Midbrain (tissue), 1 donor: ENCODE data around the gene ZNF524.

Experiments used
- DNase-seq: peaks from one replicate; lab custom pipeline; 2025; lab: John Stamatoyannopoulos, UW

Gene ZNF524

GRCh38 chr19:55602104-55603001, 2.3 kb downstream of the ZNF524 start:
- no peak for DNase-seq

- DNase-seq: no peak
These were observed 3.0 kb downstream of the ZNF524 start for GRCh38 chr19:55603115-55603514.

- no peak for DNase-seq
These were observed 3.6 kb downstream of the ZNF524 start for GRCh38 chr19:55603581-55604292.

- peak; percentile 93 for DNase-seq
These were observed 5.1 kb downstream of the ZNF524 start for GRCh38 chr19:55605207-55605636.

GRCh38 chr19:55605637-55606470, 5.8 kb downstream of the ZNF524 start, which contains the start of gene ZNF865:
TSS of gene ZNF865 (plus strand) at chr19:55605647. CDS start at chr19:55613619, 7,972 bp downstream.
- DNase-seq: peak; percentile 62

- no peak for DNase-seq
These were observed 6.3 kb downstream of the ZNF524 start for GRCh38 chr19:55606471-55606787.

GRCh38 chr19:55606817-55607216, 6.7 kb downstream of the ZNF524 start:
- no peak for DNase-seq

- no peak for DNase-seq
These were observed 9.2 kb downstream of the ZNF524 start for GRCh38 chr19:55609326-55609725.

- DNase-seq: no peak
These were observed 11.4 kb downstream of the ZNF524 start for GRCh38 chr19:55611300-55611982.

- DNase-seq: no peak
These were observed 12.0 kb downstream of the ZNF524 start for GRCh38 chr19:55611983-55612645.

GRCh38 chr19:55613396-55613795, 13.3 kb downstream of the ZNF524 start:
- no peak for DNase-seq

- no peak for DNase-seq
These were observed 14.0 kb downstream of the ZNF524 start for GRCh38 chr19:55613930-55614710.

- no peak for DNase-seq
These were observed 14.8 kb downstream of the ZNF524 start for GRCh38 chr19:55614711-55615542.

GRCh38 chr19:55615543-55616394, 15.7 kb downstream of the ZNF524 start:
- no peak for DNase-seq

- no peak for DNase-seq
These were observed 16.3 kb downstream of the ZNF524 start for GRCh38 chr19:55616395-55616875.

- DNase-seq: no peak
These were observed 17.3 kb downstream of the ZNF524 start for GRCh38 chr19:55617426-55617825.

- DNase-seq: no peak
These were observed 18.3 kb downstream of the ZNF524 start for GRCh38 chr19:55618426-55618825.

- no peak for DNase-seq
These were observed 19.2 kb downstream of the ZNF524 start for GRCh38 chr19:55619286-55619685.
